Hematopoietic multipotent progenitor cell (in vitro differentiated cells): ENCODE measurements around the gene MRGPRF. TPM values are rescaled to one million over a fixed set of nuclear protein-coding genes. Genes with fewer than 3 reads are reported as not detected.

ENCODE experiments used
- DNase-seq, 3 donors: peaks; one replicate each; pipeline ENCODE4 v3.0.0-alpha.2; 2011 to 2015; ENCODE audit warnings: low read depth in 2 of 3, low spot score in 2 of 3
- total RNA-seq: library from RNA; depleted of rRNA; stranded (reverse); fragments of >200 nt; gene quantifications from one replicate; pipeline ENCODE4 v1.2.3, GENCODE V29; 2012

MRGPRF gene
- total RNA-seq, 1 donor, result not detected

- DNase-seq, result no peak
These were observed 17.3 kb upstream of the MRGPRF start for GRCh38 chr11:69030301-69030700.

GRCh38 chr11:69027704-69028372 lies 14.8 kb upstream of the MRGPRF start:
- no peak for DNase-seq

- DNase-seq, result no peak
These were observed 11.5 kb upstream of the MRGPRF start for GRCh38 chr11:69024509-69024908.

- DNase-seq, result no peak
These were observed 9.2 kb upstream of the MRGPRF start for GRCh38 chr11:69022260-69022659.

- DNase-seq, result no peak
These were observed 5.9 kb upstream of the MRGPRF start for GRCh38 chr11:69018924-69019323.

- no peak for DNase-seq
These were observed 4.9 kb upstream of the MRGPRF start for GRCh38 chr11:69017951-69018350.

GRCh38 chr11:69014898-69015549 lies 2.0 kb upstream of the MRGPRF start:
- no peak for DNase-seq

GRCh38 chr11:69014084-69014851 lies 1.2 kb upstream of the MRGPRF start:
- DNase-seq, result no peak

- DNase-seq, result no peak
These were observed 696 bp downstream of the MRGPRF start for GRCh38 chr11:69012092-69013008.

GRCh38 chr11:69011624-69012091 lies 1.4 kb downstream of the MRGPRF start:
- no peak for DNase-seq

GRCh38 chr11:69010964-69011623 lies 2.0 kb downstream of the MRGPRF start:
- DNase-seq, result peak in 1 of 3 donors; percentile 26

GRCh38 chr11:69010361-69010891 lies 2.6 kb downstream of the MRGPRF start:
- no peak for DNase-seq

- no peak for DNase-seq
These were observed 3.4 kb downstream of the MRGPRF start for GRCh38 chr11:69009441-69010211.

- no peak for DNase-seq
These were observed 4.2 kb downstream of the MRGPRF start for GRCh38 chr11:69008737-69009440.

GRCh38 chr11:69007975-69008381 lies 5.1 kb downstream of the MRGPRF start:
- no peak for DNase-seq

- DNase-seq, result no peak
These were observed 6.2 kb downstream of the MRGPRF start for GRCh38 chr11:69006816-69007215.

- DNase-seq, result no peak
These were observed 7.2 kb downstream of the MRGPRF start for GRCh38 chr11:69005631-69006368.

- DNase-seq, result no peak
These were observed 7.8 kb downstream of the MRGPRF start for GRCh38 chr11:69005183-69005630.
